DMS53 treated with DMSO at 0.1 percent for 48 hours (cell line): Measurements from ENCODE around the gene GSE1.

Experiments used
- DNase-seq: peaks from one replicate; lab custom pipeline; 2025; ENCODE audit not compliant: unreplicated experiment; lab: John Stamatoyannopoulos, UW

GSE1 gene

DNA sequence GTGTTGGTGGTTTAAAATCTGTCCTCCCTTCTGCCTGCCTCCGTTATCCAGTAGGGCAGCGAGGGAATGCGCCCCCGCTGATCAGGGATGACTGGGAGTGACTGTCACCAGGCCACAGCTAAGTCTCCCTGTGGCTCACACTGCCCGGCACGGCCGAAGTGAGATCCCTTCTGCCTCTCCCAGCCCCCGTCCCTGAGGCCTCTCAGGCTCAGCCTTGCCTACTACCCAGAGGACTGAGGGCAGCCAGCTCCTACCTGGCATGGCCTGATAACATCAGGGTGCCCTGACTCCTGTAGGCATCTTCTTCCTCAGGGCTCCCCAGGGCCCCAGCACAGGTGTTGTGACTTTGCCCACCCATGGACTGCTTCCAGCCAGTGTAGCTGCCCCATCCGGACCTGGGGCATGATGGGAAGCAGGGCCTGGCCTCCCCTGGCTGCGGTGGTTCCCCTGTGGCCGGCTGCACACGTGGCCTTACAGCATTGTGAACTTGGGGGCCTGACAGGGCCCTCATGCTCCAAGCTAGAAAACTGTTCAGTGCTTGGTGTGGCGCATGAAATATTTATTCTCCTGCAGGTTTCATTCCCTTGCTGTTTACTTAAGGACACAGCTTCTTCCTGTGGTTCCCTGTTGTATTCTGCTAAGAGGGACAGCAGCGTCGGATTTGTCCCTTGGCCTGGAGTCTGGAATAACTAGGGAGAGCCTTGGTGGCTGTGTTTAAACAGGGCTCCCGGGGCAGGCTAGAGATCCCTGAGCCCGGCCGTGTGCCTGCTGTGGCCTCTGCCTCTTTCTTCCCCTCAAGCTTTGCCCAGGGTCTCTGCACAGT lies 45.6 kb downstream of the GSE1 start:
- DNase-seq: no peak

DNA sequence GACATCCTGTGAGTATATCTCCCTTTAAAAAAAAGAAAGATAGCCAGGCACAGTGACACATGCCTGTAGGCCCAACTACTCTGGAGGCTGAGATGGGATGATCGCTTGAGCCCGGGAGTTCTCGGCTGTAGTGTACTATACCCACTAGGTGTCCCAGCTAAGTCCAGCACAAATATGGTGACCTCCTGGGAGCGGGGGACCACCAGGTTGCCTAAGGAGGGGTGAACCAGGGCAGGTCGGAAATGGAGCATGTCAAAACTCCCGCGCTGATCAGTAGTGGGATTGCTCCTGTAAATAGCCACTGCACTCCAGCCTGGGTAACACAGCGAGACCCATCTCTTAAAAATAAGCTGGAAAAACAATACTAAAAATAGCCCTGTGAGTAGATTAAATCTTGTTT lies 46.2 kb downstream of the GSE1 start:
- DNase-seq: no peak

DNA sequence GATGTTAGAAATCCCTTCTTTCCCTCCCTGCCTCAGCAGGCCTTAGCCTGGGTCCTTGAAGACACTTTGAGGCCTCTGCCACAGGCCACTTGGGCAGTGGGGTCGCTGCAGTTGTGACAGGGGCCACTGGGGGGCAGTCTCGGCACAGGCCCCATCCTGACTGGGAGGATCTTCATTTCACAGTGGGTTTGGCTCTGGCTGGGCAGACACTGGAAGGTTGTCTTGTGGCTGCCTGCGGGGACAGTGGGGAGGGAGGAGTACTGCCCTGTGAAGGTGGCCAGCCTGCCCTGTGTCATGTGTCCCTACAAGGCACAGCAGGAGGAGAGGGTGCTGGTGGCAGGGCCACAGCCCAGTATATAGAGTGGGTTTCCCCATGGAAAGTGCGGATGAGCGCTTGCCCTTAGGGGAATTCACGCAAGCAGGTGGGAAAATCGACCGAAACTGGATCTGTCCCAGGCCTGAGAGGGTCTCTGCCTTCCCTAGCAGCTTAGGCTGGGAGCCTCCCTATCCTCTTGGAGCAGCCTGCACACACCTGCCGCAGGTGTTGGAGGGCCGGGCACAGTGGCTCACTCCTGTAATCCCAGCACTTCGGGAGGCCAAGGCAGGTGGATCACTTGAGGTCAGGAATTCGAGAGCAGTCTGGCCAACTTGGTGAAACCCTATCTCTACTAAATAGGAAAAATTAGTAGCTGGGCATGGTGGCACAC lies 46.8 kb downstream of the GSE1 start:
- peak; percentile 59 for DNase-seq

DNA sequence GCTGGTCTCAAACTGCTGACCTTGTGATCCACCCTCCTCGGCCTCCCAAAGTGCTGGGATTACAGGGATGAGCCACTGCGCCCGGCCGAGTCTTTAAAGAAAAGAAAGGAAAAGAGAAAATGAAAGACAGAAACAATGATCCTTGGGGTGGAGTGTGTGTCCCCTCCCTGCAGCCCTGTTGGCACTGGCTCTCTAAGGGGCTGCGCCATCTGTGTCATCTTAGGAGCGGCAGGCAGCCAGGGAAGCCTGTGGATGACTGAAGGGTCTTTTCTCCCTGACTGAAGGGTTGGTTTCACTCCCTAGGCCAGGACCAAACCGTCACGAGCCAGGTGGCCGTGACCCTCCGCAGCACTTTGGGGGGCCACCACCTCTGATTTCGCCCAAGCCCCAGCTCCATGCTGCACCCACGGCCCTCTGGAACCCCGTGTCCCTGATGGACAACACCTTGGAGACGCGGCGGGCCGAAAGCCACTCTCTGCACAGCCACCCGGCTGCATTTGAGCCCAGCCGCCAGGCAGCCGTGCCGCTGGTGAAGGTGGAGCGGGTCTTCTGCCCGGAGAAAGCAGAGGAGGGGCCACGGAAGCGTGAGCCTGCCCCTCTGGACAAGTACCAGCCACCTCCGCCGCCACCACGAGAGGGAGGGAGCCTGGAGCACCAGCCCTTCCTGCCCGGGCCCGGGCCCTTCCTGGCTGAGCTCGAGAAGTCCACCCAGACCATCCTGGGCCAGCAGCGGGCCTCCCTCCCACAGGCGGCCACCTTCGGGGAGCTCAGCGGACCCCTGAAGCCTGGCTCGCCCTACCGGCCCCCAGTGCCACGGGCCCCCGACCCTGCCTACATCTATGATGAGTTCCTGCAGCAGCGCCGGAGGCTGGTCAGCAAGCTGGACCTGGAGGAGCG lies 48.0 kb downstream of the GSE1 start:
- no peak for DNase-seq

DNA sequence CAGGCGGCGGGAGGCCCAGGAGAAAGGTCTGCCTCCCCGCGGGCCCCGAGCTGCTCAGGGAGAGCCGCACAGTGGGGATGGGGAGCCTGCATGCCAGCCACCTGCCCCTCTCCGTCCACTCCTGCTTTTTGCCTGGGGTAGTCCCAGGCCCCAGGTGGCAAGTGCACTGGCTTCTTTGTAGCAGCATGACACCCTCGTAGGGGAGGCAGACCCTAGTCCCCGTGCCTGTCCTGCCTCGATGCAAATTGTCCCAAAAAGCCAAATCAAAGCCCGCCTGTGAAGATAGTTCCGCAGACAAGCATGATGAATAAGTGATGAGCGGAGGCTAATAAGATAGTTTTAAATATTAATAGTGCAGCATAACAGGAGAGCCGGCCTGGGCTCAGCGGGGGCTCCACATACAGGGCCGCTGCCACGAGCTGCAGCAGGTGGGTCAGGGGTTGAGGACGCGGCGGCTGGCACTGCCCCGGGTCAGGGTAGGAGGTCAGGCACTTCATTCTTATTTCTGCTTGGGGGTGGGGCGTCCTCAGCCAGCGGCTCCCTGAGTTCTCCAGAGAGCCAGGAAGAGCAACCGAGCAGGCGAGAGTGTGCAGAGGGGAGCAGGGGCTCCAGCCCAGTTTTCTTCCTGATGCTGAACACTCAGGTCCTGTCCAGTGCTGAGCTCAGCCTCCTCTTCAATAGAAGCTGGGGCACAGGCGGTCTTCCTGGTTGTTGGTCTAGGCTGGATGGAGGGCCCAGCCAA lies 48.8 kb downstream of the GSE1 start:
- DNase-seq: no peak

DNA sequence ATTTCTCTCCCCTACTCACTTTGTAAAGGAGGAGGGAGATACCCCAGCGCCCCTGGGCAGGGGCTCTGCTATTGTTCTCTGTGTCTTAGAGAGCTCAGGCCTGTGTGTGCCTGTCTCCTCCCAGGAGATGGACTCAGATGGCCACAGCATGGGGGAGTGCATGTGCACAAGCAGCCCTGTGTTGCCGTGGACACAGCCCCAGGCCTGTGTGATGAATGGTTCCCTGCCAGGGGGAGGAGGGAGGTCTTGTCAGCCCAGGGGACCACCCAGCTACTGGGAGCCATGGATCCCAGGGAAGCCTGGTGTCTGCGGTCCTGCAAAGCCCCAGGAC lies 49.3 kb downstream of the GSE1 start:
- DNase-seq: no peak

DNA sequence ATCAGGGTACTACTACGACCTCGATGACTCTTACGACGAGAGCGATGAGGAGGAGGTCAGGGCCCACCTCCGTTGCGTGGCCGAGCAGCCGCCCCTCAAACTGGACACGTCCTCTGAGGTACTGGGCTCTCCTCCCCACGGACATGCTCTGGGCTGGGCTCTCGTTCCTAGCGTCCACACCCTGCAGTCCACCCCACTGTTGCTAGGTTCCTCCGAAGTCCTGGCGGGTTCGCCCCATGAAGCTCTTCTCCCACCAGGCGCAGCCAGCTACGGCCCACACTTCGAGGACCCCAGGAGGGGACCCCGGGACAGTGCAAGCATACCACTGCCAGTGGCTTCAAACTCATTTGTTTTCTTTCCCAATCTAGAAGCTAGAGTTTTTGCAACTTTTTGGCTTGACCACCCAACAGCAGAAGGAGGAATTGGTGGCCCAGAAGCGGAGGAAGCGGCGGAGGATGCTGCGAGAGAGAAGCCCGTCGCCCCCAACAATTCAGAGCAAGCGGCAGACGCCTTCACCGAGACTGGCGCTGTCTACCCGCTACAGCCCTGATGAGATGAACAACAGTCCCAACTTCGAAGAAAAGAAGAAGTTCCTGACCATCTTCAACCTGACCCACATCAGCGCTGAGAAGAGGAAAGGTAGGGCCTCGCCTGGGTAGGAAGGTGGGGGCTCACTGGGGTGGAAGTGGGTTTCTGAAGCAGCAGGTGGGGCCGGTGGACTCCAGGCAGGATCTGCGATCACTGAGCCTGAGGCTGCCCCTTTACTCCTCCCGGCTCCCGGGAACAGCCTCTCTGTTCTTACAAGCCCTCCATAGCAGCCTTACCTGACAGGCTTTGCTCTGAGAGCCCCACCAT lies 50.1 kb downstream of the GSE1 start:
- no peak for DNase-seq

DNA sequence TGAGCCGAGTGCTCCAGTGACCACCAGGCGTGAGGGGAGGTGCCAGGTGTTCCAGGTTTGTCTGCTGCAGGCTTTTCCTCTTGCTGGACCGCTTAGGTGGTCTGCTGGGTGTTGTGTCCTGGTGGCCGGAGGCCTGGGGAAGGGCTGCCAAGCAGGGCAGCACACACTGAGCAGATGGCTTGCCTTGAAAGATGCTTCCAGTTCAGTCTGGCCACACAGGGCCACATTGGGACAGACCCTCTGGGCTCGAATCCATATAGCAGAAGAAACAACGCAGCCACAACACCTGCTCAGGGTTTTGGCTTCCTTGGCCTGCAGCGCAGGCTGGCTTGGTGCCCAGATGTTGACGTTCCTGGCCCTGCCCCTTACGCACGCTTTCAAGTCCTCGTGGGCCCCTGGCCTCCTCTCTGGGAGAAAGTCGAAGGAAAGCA lies 50.8 kb downstream of the GSE1 start:
- DNase-seq: no peak

DNA sequence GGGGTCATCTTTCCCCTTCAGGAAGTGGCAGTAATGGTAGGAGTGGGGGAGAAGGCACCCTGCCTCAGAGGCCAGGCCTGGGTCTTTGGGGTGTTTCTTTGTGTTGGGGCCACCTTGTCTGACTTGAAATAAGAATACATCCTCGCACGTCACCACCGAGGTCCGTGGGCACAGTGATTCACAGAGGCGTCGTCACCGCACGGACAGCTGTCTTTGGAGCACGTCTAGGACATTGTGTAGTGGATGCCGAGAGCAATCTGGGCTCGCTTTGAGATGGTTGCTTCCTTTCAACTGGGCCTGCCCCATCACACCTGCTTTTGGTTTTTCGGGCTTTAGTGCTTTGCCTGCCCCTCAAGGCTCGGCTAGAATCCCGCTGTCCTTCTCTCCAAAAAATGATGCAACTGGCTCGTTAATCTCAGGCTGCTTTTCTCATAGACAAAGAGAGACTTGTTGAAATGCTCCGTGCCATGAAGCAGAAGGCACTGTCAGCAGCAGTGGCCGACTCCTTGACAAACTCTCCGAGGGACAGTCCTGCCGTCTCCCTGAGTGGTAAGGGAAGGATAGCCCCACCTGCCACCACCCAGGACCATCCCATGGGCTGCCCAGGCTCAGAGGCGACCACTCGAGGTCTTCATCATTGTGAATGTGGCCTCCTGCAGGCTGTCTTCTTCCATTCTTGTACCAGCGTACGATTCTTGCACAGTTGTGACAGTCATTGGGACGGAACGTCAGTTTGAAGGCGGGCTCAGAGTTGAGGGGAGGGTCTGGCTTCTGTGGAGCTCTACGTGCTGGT lies 51.7 kb downstream of the GSE1 start:
- no peak for DNase-seq

DNA sequence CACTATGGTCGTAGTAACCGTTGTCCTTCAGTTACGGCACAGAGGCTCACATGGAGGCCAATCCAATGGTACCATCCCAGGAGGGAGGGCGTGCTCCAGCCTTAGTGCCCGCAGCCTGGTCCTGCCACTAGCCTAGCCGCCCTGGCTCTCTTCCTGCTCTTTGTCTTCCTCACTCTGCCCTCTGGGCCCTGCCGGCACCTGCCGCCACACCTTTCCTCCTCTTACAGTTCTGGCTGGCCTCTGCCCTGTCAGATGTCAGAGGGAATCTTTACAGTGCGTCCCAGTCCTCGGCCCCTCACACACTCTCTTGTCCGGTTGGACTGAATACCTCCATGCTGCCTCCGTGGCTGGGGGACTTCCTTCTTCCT lies 52.2 kb downstream of the GSE1 start:
- DNase-seq: no peak

DNA sequence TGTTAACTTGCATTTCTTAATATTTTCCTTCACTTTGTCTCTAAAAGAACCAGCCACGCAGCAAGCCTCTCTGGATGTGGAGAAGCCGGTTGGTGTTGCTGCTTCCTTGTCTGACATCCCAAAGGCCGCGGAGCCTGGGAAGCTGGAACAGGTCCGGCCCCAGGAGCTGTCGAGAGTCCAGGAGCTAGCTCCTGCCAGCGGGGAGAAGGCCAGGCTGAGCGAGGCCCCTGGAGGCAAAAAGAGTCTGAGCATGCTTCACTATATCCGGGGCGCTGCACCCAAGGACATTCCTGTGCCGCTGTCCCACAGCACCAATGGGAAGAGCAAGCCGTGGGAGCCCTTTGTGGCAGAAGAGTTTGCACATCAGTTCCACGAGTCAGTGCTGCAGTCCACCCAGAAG lies 52.8 kb downstream of the GSE1 start:
- no peak for DNase-seq

DNA sequence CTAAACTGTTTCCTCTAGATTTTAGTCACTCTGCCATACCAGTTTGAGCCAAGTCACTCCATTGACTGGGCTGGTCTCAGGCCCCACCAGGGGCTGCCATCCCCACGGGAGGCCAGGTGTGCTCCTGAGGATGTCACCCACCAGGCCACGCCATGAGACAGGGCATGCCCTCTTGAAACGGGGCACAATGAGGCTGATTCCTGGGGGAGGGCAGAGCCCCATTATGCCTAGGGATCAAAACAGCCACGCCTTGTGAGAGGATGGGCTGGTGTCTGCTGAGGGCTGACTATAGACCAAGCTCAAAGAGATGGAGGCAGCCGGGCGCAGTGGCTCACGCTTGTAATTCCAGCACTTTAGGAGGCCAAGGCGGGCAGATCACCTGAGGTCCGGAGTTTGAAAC lies 54.1 kb downstream of the GSE1 start:
- no peak for DNase-seq

DNA sequence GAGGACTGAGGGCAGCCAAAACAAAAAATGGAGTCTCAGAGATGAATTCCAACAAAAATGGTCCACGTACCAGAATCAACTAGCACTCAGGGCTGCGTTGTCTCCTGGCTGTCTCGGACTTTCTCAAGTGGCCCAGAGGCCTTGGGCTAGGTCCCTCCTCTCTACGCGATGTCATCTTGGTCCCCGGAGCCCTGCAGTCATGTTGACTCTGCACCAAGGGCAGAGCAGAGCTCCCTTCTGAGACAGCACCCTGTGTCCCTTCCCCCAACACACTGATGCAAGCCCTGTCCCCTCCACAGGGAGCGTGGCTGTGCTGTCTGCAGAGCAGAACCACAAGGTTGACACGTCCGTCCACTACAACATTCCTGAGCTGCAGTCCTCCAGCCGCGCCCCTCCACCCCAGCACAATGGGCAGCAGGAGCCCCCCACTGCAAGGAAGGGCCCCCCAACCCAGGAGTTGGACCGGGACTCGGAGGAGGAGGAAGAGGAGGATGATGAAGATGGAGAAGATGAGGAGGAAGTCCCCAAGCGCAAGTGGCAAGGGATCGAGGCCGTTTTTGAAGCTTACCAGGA lies 54.8 kb downstream of the GSE1 start:
- no peak for DNase-seq

DNA sequence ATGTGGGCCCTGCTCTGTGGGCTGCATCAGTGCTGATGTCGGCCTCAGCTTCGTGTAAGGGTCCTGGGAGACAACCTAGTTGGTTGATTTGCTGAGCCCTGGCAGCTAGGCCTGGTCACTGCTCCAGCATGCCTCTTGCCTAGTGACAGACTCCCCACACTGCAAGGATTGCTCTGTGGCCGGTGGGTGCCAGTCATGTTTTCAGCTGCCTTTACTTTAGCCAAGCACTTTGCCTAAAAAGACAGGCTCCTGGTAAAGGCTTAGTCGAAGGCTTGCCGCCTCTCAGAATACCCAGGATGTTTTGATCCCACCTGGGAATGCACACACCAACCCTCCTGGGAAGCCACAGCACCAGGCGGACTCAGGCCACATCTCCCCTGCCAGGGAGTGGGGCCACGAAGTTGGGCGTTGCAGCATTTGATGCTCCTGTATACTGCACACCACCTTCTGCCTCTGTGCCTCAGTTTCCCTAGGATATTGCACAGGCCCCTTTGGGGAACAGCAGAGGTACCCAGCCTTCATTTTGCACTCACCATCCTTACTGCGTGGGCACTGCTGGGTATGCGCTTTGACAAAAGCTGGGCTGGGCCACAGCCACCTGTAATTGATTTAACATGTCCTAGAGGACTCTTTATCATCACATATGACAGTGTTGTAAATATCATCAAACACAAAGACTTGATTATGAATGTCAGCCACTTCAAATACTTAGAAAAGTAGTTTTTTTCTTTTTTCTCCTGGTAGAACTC lies 55.7 kb downstream of the GSE1 start:
- DNase-seq: no peak

DNA sequence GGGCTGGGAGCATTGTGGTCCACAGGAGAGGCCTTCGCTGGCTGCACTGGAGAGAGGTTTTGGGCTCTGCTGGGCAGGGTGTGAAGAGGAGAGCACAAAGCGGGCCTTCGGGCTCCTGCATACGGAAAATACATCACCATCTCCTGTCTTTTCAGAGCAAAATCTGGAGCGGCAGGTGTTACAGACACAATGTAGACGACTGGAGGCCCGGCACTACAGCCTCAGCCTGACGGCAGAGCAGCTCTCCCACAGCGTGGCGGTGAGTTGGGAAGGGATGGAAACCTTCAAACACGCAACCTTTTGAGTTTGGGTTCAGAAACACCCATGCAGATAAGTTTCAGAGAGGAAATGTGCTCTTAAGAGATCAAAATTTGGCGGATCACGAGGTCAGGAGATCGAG lies 57.7 kb downstream of the GSE1 start:
- no peak for DNase-seq

DNA sequence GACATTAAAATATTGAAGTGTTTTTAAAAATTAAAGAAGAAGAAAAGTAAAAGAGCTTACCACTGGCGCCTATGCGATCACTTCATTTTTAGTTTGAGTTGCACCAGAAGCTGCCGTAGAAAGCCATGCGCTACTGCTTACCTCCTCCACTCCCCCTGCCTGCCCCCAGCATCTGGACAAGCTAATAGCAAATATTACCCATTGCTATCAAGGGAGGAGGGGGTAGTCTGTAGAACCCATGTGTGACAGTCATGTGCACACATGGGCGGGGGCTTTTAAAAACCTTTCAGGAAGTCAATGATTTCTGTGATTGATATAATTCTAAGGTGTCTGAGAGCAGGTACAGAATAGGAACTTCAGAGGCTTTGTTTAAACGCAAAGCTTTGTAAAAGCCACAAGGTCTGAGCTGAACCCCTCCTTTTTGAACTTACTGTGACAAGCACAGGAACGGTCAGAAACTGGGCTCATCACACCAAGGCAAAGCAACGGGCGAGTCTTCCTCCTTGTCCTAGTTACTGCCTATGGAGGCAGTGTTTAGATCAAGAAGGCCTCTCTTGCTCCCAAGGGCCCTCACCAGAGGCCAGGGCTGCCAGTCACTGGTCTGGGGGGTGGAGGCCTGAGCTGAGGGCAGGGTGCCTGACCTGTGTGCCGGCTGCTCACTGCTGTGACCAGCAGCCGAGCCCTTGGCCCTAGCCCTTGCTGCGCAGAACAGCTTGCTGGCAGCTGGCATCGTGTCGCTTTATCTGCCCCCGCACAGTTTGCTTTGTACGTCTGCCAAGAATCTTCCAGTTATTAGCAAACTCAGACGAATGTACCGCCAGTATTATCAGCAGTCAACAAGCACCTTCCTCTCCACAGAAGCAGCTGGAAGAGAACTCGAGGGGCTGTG lies 60.7 kb downstream of the GSE1 start:
- peak; percentile 68 for DNase-seq

DNA sequence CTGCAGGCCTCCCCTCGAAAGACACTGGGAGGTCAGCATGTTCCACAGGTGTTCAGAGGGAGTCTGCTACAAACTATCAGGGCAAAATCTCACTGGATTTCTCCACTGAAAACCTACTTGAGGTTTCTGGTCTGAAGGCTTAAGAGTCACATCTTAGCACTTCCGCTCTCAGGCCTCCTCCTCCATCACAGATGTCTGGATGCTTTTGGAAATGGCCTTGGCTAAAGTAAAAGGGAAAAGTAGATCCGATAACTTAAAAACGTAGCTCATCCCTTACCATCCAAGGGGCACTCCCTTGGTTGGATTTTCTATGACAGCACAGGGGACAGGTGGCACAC lies 61.3 kb downstream of the GSE1 start:
- DNase-seq: no peak
